Measurements from ENCODE around the gene AURKAIP1.

GRCh38 chr1:1340791-1341548 is 34.0 kb downstream of the AURKAIP1 start:
- TF ChIP-seq POLR2AphosphoS5 (IDR thresholded peaks at IDR 0.05; ENCODE audit: low read depth, low read length): no peak
- TF ChIP-seq TAF1 (IDR thresholded peaks at IDR 0.05; ENCODE audit: low read depth, low read length): no peak
- TF ChIP-seq POLR2A (IDR thresholded peaks at IDR 0.05; ENCODE audit: low read depth, low read length): no peak
